Inferior parietal cortex (tissue), 1 donor: ENCODE data around the gene DPF1.

Experiments
- DNase-seq: peaks from one replicate; pipeline ENCODE4 v3.0.0-alpha.2; 2016; ENCODE audit errors: extremely low spot score

Gene DPF1

DNA sequence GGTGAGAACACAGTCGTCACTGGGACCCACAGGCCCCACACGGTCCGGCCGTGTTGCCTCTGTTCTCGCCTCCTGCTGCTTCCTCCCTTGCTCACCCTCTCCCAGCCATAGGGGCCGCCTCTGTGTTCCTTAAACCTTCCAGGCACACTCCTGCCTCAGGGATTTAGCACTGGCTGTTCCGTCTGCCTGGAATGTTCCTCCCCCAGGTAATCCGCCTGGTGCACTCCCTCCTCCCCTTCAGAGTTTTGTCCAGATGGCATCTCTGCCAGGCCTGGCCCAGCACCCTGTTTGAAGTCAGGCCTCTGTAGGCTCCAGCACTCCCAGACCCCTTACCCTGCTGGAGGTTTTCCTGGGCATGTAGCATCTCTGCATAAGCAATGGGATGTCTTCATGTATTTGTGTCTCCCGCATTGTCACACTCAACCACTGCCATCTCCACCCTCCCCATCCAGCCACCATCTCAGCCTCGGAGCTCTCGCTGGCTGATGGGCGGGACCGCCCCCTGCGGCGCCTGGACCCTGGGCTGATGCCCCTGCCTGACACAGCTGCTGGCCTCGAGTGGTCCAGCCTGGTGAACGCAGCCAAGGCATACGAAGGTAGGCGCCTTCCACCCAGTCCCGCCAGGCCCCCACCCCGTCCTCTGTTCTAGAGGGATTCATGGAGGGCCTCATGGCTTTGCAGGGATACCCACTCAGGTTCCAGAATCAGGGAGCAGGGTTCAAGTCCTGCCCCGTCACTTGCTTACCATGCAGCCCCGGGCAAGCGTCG, 25.9 kb downstream of the DPF1 start:
- DNase-seq: no peak

DNA sequence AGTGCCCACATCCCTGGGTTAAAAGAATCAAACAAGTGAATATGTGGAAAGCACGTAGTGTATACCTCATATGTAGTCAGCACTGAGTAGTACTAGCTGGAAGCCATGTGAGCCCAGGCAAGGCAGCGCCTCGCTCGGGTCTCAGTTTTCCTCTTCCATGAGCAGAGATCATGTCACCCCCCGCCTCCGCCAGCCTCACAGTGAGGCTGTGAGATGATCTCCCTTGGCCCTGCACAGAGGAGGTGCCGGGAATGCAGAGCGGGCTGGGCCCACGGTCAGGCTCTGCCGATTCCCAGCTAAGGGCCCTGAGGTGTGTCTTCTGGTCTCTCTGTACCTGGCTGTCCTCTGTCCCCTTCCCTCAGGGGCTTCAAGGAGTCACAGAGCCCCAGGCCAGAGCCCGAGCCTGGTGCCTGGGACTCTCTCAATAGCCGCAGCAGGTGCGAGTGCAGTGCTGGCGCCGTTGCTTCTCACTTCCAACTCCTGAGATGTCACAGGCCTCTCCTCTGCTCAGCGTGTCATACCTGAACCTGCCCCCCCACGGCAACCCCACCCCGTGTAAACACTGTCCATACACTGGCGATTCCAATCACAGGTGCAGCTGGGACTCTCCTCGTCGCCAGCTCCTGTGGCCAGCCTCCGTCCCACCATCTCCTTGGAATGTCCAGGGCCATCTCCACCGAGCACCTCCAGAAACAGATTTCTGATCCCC, 26.9 kb downstream of the DPF1 start:
- DNase-seq: no peak

DNA sequence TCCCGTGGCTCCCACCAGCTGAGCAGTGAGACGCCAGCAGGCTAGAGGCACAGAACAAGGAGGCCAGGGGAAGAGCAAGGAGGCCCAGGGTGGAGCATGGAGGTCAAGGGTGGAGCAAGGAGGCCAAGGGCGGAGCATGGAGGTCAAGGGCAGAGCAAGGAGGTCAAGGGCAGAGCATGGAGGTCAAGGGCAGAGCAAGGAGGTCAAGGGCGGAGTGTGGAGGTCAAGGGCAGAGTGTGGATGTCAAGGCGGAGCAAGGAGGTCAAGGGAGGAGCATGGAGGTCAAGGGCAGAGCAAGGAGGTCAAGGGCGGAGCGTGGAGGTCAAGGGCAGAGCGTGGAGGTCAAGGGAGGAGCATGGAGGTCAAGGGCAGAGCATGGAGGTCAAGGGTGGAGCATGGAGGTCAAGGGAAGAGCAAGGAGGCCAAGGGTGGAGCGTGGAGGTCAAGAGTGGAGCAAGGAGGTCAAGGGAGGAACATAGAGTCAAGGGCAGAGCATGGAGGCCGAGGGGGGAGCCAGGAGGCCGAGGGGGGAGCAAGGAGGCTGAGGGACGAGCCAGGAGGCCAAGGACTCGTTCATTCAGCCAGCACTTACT, 27.7 kb downstream of the DPF1 start:
- no peak for DNase-seq

DNA sequence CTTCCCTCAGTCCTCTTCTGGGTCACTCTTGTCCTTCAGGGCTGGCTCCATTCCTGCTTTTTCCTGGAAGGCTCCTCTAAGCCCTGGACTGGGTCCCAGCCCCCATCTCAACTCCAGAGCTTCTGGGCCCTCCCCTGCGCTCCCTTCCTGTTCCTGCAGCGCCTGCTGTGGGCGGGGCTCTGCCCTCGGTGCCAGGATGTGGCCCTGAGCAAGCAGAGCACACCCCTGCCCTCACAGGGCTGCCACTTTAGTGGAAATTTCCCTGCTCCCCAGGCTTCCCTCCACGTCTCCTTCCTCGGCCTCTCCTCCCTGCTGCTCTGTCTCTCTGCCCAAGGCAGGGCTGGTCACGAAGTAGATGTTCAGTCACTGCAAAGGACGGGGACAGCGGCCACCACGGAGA, 28.8 kb downstream of the DPF1 start:
- DNase-seq: no peak

DNA sequence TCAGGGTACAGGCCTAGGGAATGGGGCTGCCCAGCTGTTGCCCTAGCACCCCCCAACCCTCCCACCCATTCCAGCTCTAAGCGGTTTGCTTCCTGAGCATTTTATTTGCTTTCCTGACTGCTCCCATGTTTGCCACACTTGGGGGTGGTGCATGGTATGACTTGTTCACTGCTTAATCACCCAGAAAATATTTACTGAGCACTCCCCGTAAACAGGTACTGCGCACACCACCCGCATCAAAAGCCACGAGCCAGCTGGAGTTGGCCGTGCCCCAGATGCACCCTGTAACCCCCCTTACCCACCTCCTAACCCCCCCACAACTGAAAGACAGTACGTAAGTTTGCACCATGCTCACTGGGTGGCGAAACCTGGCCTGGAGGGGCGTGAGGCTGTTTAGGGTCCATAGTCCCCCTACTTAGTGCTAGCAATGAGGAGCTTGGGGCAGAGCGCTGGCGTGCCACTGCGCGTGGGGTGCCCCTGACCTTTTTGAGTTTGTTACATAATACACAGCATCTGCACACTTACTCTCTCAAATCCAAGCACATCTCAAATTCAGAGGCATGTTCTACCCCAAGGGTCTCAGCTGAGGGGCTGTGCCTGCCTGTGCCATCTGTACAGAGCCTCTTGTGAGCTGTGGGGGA, 29.8 kb downstream of the DPF1 start:
- DNase-seq: no peak

DNA sequence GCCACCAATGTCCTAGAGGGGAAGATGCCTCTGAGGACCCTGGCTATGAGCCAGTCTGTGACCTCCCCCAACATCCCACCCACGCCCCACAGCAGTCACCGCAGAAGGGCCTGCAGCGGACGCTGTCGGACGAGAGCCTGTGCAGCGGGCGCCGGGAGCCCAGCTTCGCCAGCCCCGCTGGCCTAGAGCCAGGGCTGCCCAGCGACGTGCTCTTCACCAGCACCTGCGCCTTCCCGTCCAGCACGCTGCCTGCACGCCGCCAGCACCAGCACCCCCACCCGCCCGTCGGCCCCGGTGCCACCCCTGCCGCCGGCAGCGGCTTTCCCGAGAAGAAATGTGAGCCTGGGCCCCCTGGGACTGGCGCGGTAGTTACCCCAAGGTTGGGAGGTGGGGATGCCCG, 30.6 kb downstream of the DPF1 start:
- DNase-seq: no peak

DNA sequence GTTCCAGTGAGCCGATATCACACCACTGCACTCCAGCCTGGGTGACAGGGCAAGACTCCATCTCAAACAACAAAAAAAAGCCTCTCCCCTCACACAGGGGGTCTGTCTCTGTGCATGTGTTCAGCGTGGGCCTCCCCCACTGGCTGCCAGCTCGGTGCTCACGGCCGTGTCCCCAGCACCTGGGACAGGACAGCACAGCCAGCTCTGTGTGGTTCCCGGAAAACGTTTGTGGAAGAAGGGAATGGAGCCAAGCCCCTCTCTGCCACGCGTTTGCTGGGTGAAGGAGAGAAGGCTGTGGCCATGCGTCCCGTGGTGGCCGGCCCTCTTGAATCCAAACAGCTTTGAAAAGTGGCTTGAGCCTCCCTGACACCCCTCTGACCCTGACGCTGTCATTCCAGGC, 32.3 kb downstream of the DPF1 start:
- DNase-seq: no peak

DNA sequence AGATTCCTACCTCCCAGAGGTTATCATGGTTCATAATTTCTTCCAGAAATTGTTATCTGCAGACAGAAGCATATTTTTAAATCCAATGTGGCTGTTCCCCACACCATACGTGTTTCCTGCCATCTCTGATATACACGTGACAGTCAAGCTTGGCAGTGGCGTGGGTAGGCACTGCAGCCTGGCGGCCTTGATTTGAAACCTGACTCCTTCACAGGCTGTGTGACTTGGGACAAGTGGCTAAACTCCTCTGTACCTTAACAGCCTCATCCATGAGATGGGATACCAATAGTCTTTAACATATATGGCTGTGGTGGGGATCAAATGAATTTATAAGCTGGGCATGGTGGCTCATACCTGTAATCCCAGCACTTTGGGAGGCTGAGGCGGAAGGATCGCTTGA, 33.2 kb downstream of the DPF1 start:
- DNase-seq: no peak

DNA sequence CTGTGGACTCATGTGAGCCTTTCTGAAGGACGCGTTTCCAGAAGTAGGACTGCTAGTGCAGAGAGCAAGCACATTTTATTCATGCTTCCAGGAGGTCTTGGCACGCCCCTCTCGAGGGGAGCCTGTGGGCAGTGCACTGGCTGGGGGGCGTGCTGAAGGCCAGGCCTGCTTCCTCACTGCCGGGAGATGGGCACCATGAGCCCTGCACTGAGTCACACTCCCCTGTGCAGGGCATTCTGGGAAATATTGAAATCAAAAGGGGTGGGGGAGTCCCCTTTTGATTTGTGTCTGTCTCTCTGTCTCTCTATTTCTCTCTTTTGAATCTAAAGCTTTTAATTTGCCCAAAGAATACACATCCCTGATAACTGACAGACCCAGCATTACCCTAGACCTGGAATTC, 34.0 kb downstream of the DPF1 start:
- DNase-seq: no peak

DNA sequence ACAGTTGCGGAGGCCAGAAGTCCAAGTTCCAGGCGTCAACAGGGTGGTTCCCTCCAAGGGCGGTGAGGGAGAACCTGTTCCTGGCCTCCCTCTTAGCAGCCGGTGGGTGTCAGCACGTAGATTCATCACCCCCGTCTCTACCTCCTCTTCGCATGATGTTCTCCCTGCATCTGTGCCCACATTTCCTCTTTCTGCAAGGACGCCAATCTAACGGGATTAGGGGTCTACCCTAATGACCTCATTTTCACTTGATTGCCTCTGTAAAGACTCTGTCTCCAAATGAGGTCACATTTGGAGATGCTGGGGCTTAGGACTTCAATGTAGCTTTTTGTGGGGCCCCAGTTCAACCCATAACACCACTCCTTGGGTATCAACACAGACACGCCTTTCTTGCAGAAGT, 38.5 kb downstream of the DPF1 start:
- DNase-seq: no peak

DNA sequence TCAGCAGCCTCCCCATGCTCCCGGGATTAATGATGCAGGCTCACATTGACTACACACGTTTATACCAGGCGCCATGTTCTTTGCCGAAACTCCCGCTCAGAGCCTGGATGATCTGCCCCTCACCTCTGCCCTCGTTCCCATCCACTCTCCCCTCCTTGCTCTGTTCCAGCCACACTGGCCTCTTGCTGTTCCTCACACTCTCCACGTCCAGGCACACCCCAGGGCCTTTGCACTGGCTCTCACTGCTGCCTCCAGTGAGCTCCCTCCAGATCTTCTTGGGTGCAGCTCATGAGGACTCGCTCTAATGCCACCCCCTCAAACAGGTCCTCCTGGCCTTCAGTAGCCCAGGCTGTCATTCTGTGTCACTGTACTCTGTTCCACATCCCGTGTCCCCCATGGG, 39.2 kb downstream of the DPF1 start:
- no peak for DNase-seq

DNA sequence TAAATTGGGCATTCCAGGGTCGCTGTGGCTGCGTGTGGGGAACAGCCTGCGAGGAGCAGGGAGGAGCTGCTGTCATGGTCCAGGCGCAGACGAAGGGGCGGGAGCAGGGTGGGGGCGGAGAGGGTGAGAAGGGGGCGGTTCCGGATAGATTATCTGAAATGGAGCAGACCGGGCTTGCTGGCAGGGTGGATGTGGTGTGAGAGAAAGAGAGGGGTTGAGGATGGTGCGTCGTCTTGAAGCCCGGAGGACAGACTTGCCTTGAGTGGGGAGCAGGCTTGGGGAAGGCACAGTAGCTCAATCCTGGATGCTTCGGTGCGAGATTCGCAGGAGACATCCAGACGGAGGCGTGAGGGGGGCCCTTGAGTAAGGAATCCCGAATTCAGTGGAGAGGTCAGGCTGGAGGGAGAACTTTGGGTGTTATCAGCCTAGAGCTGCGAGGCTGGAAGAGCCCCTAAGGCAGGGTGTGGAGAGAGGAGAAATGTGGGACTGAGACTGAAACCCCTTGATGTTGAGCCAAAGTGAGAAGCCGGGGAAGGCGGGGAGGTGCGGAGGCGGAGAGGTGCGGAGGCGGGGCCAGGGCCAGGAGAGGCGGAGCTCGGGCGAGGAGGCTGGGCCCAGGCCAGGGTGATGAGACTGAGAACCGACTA, 40.6 kb downstream of the DPF1 start:
- DNase-seq: no peak

DNA sequence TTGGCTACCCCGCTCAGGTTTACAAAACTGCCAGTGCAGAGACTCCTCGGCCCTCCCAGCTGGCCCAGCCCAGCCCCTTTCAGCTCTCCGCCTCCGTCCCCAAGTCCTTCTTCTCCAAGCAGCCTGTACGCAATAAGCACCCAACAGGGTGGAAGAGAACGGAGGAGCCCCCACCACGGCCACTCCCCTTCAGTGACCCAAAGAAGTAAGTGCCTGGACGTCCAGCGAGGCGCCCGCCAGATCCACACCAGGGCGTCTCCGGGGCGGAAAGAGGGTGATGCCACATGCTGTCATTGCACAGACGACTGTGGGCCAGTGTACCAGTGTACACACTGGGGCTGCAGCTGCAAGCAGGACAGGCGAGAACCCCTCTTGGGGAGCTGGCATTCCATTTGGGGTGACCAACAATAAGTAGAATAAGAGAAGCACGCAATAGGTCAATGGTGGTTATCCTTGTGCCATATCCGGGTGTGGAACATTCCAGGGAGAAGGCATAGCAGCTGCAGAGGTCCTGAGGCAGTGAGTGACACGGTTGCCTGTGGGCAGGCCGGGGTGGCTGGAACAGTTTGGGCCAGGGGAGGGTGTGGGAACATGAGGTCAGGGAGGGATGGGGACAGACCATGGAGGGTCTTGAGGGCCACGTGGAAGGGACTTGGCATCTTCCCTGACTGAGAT, 41.3 kb downstream of the DPF1 start:
- DNase-seq: no peak

DNA sequence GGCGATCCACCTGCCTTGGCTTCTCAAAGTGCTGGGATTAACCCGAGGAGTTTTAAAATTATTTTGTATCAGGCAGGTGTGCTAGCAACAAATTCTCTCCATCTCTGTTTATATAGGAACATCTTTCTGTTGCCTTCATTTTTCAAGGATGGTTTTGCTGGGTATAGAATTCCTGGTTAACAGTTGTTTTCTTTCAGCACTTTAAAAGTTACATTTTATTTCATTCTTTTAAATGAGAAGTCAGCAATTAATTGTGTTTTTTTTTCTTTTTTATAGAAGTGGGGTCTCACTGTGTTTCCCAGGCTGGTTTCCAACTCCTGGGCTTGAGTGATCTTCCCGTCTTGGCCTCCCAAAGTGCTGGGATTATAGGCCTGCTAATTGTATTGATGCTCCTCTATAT, 44.0 kb downstream of the DPF1 start:
- no peak for DNase-seq

DNA sequence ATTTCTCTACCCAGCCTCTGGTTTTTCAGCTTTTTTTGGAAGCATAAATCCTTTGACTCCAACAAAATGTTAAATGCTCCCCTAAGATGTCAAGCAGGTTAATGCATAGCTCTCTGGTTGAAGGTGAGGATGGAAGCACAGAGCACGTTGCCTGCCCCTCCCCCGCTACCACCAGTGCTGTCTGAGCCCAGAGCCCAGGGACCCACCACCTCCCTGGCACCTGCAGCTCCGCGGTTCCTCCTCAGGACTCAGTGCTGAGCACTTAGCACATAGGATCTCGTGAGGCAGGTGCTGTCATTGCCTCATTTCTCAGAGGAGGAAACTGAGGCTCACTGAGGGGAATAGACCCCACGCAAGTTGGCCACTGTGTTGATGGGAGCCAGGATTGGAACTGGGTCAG, 48.6 kb downstream of the DPF1 start:
- no peak for DNase-seq

DNA sequence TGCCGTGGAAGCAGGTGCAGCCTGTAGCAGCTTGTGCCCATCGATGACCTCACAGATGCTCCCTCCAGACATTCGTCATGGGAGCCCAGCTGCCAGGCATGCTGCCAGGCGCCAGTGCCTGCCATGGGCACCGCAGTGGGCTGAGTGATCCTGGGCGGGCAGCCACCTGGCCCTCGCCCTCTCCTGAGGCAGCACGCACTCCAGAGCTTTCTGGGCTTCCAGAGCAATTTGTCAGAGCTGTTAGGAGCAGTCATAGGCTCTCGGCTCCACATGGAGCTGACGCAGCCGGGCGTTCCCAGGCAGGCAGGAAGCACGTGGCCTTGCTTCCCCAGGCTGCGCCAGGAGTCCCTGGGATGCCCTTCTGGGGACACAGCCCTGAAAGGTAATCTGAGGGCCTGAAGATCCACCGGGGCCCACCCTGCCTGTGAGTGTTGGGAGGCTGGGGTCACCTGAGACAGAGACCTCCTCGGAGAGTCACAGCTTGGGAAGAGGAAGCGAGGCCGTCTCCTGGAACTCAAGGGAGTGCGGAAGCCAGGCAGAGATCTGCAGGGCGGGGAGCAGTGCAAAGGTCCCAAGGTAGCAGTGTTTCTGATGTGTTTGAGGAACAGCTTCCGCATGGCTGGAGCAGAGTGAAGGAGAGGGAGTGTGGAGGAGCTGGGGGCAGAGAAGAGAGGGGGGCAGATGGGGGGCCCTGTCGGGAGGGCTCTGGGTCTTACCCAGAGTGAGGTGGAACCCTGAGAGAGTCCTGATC, 50.6 kb downstream of the DPF1 start:
- peak; percentile 87 for DNase-seq

DNA sequence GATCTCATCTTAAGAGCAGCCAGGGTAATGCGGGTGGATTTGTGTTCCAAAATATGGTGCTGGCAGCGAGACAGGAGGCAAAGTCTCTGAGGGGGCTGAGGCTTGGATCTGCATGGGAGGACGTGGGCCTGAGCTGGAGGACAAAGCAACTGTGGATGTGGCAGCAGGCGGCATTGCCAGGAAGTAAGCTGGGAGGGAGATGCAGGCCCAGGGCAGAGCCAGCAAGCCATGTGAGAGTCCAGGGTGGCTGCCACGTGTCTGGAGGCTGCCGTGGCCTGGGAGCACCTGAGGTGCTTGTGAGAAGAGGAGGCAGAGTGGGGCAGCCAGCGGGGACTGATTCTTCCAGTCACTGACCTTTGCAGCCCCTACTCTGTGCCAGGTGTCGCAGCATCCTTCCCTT, 52.0 kb downstream of the DPF1 start:
- DNase-seq: peak; percentile 32

DNA sequence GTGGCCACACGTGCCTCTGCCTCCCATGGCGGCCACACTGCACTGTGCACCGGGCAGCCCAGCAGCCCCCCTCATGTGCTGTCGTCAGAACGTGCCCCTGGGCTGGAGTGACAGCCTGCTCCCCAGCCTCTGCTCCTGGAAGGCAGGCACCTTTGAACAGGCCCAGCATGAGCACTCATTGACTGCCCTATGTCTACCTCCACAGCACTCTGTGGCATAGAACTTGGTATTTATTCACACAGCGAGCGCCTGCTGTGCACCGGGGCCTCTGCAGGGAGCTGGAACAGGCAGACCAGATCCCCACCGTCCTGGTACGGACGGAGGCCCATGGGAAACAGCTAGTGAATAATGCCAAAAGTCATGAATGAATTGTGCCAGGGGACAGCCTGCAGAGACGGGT, 53.7 kb downstream of the DPF1 start:
- DNase-seq: no peak

DNA sequence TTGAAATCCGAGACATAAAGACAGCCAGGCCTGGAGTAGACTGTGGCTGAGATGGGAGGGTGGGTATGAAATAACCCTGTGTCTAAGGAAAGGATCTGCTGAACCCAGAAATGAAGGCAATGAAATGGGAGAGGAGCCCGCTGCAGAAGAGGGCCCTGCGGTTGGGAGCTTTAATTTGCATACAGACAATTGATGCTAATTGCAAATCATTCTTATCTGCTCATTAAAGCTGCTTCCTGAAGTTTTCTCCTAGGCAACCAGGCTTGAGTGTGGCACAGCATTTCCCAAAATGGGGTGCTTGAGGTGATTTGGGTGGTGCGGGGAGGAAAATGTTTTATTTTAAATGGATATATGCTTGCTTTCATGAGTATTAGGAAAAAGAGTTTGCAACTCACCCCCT, 55.4 kb downstream of the DPF1 start:
- no peak for DNase-seq

DNA sequence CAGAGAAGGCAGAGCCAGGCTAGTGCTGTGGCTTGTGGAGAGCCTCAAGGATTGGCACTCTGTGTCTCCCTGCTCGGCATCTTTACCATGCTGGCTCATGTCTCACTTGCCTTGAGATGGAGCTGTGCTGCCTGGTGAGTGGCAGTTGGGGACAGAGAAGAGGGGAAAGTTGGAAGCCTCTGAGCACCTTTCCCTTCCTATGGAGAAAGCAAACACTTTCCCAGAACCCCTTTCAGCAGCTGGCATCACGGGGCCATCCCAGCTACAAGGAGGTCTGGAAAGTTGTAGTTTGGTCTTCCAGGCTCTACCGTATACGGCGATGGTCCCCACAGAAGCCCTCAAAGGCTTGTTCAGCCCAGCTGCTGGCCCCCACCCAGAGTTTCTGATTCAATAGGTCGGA, 58.7 kb downstream of the DPF1 start:
- DNase-seq: no peak

DNA sequence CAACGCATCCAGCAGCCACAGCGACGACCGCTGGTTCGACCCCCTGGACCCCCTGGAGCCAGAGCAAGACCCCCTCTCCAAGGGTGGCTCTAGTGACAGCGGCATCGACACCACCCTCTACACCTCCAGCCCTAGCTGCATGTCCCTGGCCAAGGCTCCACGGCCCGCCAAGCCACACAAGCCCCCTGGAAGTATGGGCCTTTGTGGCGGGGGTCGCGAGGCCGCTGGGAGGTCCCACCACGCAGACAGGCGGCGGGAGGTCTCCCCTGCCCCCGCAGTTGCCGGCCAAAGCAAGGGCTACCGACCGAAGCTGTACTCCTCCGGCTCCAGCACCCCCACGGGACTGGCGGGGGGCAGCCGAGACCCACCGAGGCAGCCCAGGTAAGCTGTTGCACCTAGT, 59.5 kb downstream of the DPF1 start:
- no peak for DNase-seq
